Adrenal gland (tissue), 12 donors: Measurements from ENCODE around the gene C6orf89. TPM values are rescaled to one million over a fixed set of nuclear protein-coding genes. Genes with fewer than 3 reads are reported as not detected.

Experiments
- DNase-seq, 7 donors: peaks; one replicate each; pipeline ENCODE4 v3.0.0-alpha.2; 2019 to 2020
- H3K27ac ChIP-seq, 5 donors: fragments of 200-600 bp; sonication (generic) in 4 of 5; 1 replicate in 3 of 5; 2 replicates in 2 of 5; pipeline versions ENCODE4 v1.5.1 to v1.8.0; 2016 to 2020; ENCODE audit warnings: mild to moderate bottlenecking in 1 of 5
- H3K27me3 ChIP-seq: fragments of 200-600 bp; 2 replicates; pipeline ENCODE4 v1.8.0; 2021
- H3K36me3 ChIP-seq, 2 donors: fragments of 200-600 bp; replicated peaks in 1 of 2; 1 replicate in 1 of 2; 2 replicates in 1 of 2; pipeline versions ENCODE4 v1.5.1 to v1.8.0; 2018 to 2022
- H3K4me1 ChIP-seq, 2 donors: fragments of 200-600 bp; replicated peaks in 1 of 2; 1 replicate in 1 of 2; 2 replicates in 1 of 2; pipeline versions ENCODE4 v1.5.1 to v1.8.0; 2018 to 2021
- H3K4me3 ChIP-seq, 4 donors: fragments of 200-600 bp; sonication (generic) in 3 of 4; one replicate each; pipeline ENCODE4 v1.5.1; 2016 to 2018
- H3K9me3 ChIP-seq, 3 donors: fragments of 200-600 bp; sonication (generic) in 1 of 3; replicated peaks in 1 of 3; 1 replicate in 2 of 3; 2 replicates in 1 of 3; pipeline versions ENCODE4 v1.5.1 to v1.8.0; 2016 to 2021
- CTCF ChIP-seq, 6 experiments: fragments of 450-650 bp in 4 of 6; fragments of 200-600 bp in 2 of 6; sonication (generic) in 1 of 6; IDR thresholded peaks; 1 replicate in 5 of 6; 2 replicates in 1 of 6; pipeline versions ENCODE4 v1.5.1 to v1.8.0; 2016 to 2021; ENCODE audit warnings: antibody characterized with exemption in 6 of 6, mild to moderate bottlenecking in 2 of 6, moderate library complexity in 1 of 6
- POLR2A ChIP-seq, 2 donors: fragments of 450-650 bp; IDR thresholded peaks; one replicate each; pipeline ENCODE4 v1.6.1; 2017; ENCODE audit warnings: antibody characterized with exemption in 2 of 2, mild to moderate bottlenecking in 2 of 2, moderate library complexity in 1 of 2
- WGBS, 4 donors: extraction: QIAGEN DNeasy Blood & Tissue Kit in 2 of 4; methylation state at CpG; one replicate each; pipeline versions ENCODE4 v1.1.5 to v1.1.7; 2013 to 2017; 5-methylcytosine and 5-hydroxymethylcytosine counted together
- intact Hi-C, 2 donors: fragments of 100-400 bp; cut with DNase I; formaldehyde crosslinking; loops; one replicate each; pipeline versions ENCODE4 v1.14.1 to v1.15.0; 2022 to 2023
- polyA plus RNA-seq, 3 donors: library from polyadenylated mRNA; stranded (reverse); fragments of 200-250 nt in 2 of 3; fragments of 350-450 nt in 1 of 3; fragmentation: Illumina TruSeq in 1 of 3; extraction: RNeasy Lipid Tissue Mini Kit (QIAGEN cat#74804) in 1 of 3; gene quantifications; one replicate each; pipeline ENCODE4 v1.2.3, GENCODE V29; 2013 to 2014
- total RNA-seq, 9 donors: library from RNA; depleted of rRNA in 4 of 9; stranded (reverse); fragments of >200 nt in 4 of 9; fragments of 120-200 nt in 1 of 9; fragmentation: NEBNext Ultra II Directional in 1 of 9; extraction: Animal tissue kit (Norgen Biotek cat#: 25700) in 1 of 9; gene quantifications; one replicate each; pipeline versions ENCODE4 v1.1.0 to v1.2.4, GENCODE V29; 2013 to 2023
- donor health status: healthy with polysubstance abuse.
- donor health status: Bipolar disorder and iron deficiency.
- donor health status: DM: yes; HTN: yes; CAD: no.
- donor health status: DM: no; HTN: no; CAD: no.
- donor health status: DM: no; HTN: no; CAD: no.
- donor health status: DM: yes; HTN: yes; CAD: no.

C6orf89 gene
- total and polyA plus RNA-seq, 12 donors, result 17.5 to 107 (median 75.7) TPM

- peak overlapping the region in 4 of 5 donors; percentile 11 to 56 (median 30) for H3K27ac ChIP-seq
- peaks cover 0 to 82% of the 10 kb centered on the region in 2 donors for H3K36me3 ChIP-seq
- 57 to 79% (median 67%) methylated on average over 4 of the region's 4 CpGs for WGBS, 4 donors
These were observed 34.3 kb downstream of the C6orf89 start for GRCh38 chr6:36920049-36920448.

GRCh38 chr6:36920546-36920945 is 34.8 kb downstream of the C6orf89 start:
- intact Hi-C loops, result loop anchor here in 1 of 2 donors (10.0 kb wide), 1 partner anchor 54 kb away; no protein-coding TSS in a partner anchor
- WGBS, 4 donors, result 70 to 76% (median 74%) methylated on average over 5 of the region's 5 CpGs
- Histone ChIP-seq H3K36me3 (peaks cover 0 to 83% of the 10 kb centered on the region in 2 donors), H3K27me3 (no peaks in the 10 kb centered on the region), H3K9me3 (no peaks in the 10 kb centered on the region), H3K4me1 (peaks cover 17 to 25% of the 10 kb centered on the region in 2 donors), H3K27ac (peak overlapping the region in 3 of 5 donors; percentile 23 to 56 (median 36)), H3K4me3 (no peak overlapping the region)
- no peak for DNase-seq
- TF ChIP-seq CTCF (IDR thresholded peaks at IDR 0.05) (no peak), POLR2A (IDR thresholded peaks at IDR 0.05) (no peak)

More at GRCh38 chr6:36920049-36920448, 34.3 kb downstream of the C6orf89 start:
- peak; percentile 52 to 73 (median 67) for DNase-seq
- Histone ChIP-seq H3K4me1 (peaks cover 17 to 25% of the 10 kb centered on the region in 2 donors), H3K27me3 (no peaks in the 10 kb centered on the region), H3K9me3 (no peaks in the 10 kb centered on the region), H3K4me3 (no peak overlapping the region)
- TF ChIP-seq POLR2A (IDR thresholded peaks at IDR 0.05) (no peak), CTCF (IDR thresholded peaks at IDR 0.05) (no peak)
- intact Hi-C loops, result loop anchor here in 1 of 2 donors (10.0 kb wide), 1 partner anchor 55 kb away; no protein-coding TSS in a partner anchor

- no peak for TF ChIP-seq POLR2A (IDR thresholded peaks at IDR 0.05)
- TF ChIP-seq CTCF (IDR thresholded peaks at IDR 0.05), result no peak
- 91 to 95% (median 92%) methylated on average over 4 of the region's 4 CpGs for WGBS, 4 donors
- Histone ChIP-seq H3K9me3 (no peaks in the 10 kb centered on the region), H3K4me1 (peaks cover 16 to 34% of the 10 kb centered on the region in 2 donors), H3K27me3 (no peaks in the 10 kb centered on the region), H3K4me3 (no peak overlapping the region), H3K36me3 (peaks cover 0 to 50% of the 10 kb centered on the region in 2 donors), H3K27ac (no peak overlapping the region)
- DNase-seq, result peak in 1 of 7 donors; percentile 10
- intact Hi-C loops, result loop anchor here in 1 of 2 donors (10.0 kb wide), 1 partner anchor 51 kb away; no protein-coding TSS in a partner anchor
These were observed 38.4 kb downstream of the C6orf89 start for GRCh38 chr6:36924131-36924530.

- peaks cover 0 to 42% of the 10 kb centered on the region in 2 donors for H3K36me3 ChIP-seq
- TF ChIP-seq POLR2A (IDR thresholded peaks at IDR 0.05), result no peak
- TF ChIP-seq CTCF (IDR thresholded peaks at IDR 0.05), result no peak
- intact Hi-C loops, result loop anchor here in 1 of 2 donors (10.0 kb wide), 1 partner anchor 50 kb away; no protein-coding TSS in a partner anchor
- WGBS, 4 donors, result 80 to 86% (median 82%) methylated on average over 5 of the region's 5 CpGs
- H3K4me3 ChIP-seq, result no peak overlapping the region
- no peaks in the 10 kb centered on the region for H3K27me3 ChIP-seq
- H3K9me3 ChIP-seq, result no peaks in the 10 kb centered on the region
- H3K27ac ChIP-seq, result no peak overlapping the region
- peak in 1 of 7 donors; percentile 5 for DNase-seq
- H3K4me1 ChIP-seq, result peaks cover 19 to 34% of the 10 kb centered on the region in 2 donors
These were observed 39.1 kb downstream of the C6orf89 start for GRCh38 chr6:36924778-36925374.
